NCI-H82 (cell line): Measurements from ENCODE around the gene ADGRL3.
A peak's percentile ranks its signal among the peaks of the same experiment; 100 is the strongest.

Experiments
- DNase-seq: peaks from one replicate; lab custom pipeline; 2025; lab: John Stamatoyannopoulos, UW

The ADGRL3 gene

GRCh38 chr4:61200187-61200915, at the start of gene ADGRL3:
ADGRL3 (plus strand) TSS chr4:61200326.
- peak; percentile 69 for DNase-seq

- DNase-seq, result no peak
Measured at GRCh38 chr4:61152433-61152832, 47.7 kb upstream of the ADGRL3 start.

GRCh38 chr4:61160478-61160877, 39.6 kb upstream of the ADGRL3 start:
- no peak for DNase-seq

GRCh38 chr4:61162116-61162515, 38.0 kb upstream of the ADGRL3 start:
- DNase-seq, result no peak

- DNase-seq, result no peak
Measured at GRCh38 chr4:61173799-61174198, 26.3 kb upstream of the ADGRL3 start.

- DNase-seq, result no peak
Measured at GRCh38 chr4:61175495-61175894, 24.6 kb upstream of the ADGRL3 start.

GRCh38 chr4:61177367-61177766, 22.8 kb upstream of the ADGRL3 start:
- DNase-seq, result no peak

- DNase-seq, result no peak
Measured at GRCh38 chr4:61180405-61180804, 19.7 kb upstream of the ADGRL3 start.

- DNase-seq, result no peak
Measured at GRCh38 chr4:61182915-61183314, 17.2 kb upstream of the ADGRL3 start.

GRCh38 chr4:61185288-61185687, 14.8 kb upstream of the ADGRL3 start:
- DNase-seq, result no peak

- no peak for DNase-seq
Measured at GRCh38 chr4:61192392-61192791, 7.7 kb upstream of the ADGRL3 start.

- no peak for DNase-seq
Measured at GRCh38 chr4:61193863-61194262, 6.3 kb upstream of the ADGRL3 start.

- no peak for DNase-seq
Measured at GRCh38 chr4:61194571-61194970, 5.6 kb upstream of the ADGRL3 start.

GRCh38 chr4:61195101-61195500, 5.0 kb upstream of the ADGRL3 start:
- DNase-seq, result no peak

- no peak for DNase-seq
Measured at GRCh38 chr4:61198686-61199085, 1.4 kb upstream of the ADGRL3 start.

GRCh38 chr4:61199873-61200186, 296 bp upstream of the ADGRL3 start:
- no peak for DNase-seq

- DNase-seq, result peak; percentile 48
Measured at GRCh38 chr4:61200916-61201526, 895 bp downstream of the ADGRL3 start.

GRCh38 chr4:61201561-61201960, 1.4 kb downstream of the ADGRL3 start:
- no peak for DNase-seq

GRCh38 chr4:61201961-61202637, 2.0 kb downstream of the ADGRL3 start:
- DNase-seq, result peak; percentile 31

GRCh38 chr4:61202638-61203435, 2.7 kb downstream of the ADGRL3 start:
- peak; percentile 52 for DNase-seq

GRCh38 chr4:61203436-61203790, 3.3 kb downstream of the ADGRL3 start:
- no peak for DNase-seq

- DNase-seq, result no peak
Measured at GRCh38 chr4:61204353-61205060, 4.4 kb downstream of the ADGRL3 start.
